GM13976 (cell line): ENCODE data around the gene MITF.

Source experiments
- DNase-seq: peaks from one replicate; pipeline ENCODE4 v3.0.0; 2012; ENCODE audit warnings: low spot score
- in situ Hi-C: fragments of 300-500 bp; cut with MboI; formaldehyde crosslinking; loops from one replicate; pipeline ENCODE4 v1.12.0; 2022; ENCODE audit warnings: low sequenced_read_pairs, mixed read lengths, inconsistent platforms; ENCODE audit not compliant: unreplicated experiment
- TF ChIP-seq, protein P1 (sequence below): IDR thresholded peaks from 2 replicates; pipeline ENCODE4 v1.5.1; 2012; ENCODE audit warnings: borderline replicate concordance, mild to moderate bottlenecking; ENCODE audit not compliant: insufficient read depth; ENCODE audit errors: extremely low read depth, missing control alignments, control extremely low read depth

MITF gene

GRCh38 chr3:69738315-69738714 is 949 bp upstream of the MITF start:
- TF ChIP-seq, protein P1, sequence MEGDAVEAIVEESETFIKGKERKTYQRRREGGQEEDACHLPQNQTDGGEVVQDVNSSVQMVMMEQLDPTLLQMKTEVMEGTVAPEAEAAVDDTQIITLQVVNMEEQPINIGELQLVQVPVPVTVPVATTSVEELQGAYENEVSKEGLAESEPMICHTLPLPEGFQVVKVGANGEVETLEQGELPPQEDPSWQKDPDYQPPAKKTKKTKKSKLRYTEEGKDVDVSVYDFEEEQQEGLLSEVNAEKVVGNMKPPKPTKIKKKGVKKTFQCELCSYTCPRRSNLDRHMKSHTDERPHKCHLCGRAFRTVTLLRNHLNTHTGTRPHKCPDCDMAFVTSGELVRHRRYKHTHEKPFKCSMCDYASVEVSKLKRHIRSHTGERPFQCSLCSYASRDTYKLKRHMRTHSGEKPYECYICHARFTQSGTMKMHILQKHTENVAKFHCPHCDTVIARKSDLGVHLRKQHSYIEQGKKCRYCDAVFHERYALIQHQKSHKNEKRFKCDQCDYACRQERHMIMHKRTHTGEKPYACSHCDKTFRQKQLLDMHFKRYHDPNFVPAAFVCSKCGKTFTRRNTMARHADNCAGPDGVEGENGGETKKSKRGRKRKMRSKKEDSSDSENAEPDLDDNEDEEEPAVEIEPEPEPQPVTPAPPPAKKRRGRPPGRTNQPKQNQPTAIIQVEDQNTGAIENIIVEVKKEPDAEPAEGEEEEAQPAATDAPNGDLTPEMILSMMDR, result no peak
- DNase-seq, result no peak
- in situ Hi-C loops, result no loop called here

DNA sequence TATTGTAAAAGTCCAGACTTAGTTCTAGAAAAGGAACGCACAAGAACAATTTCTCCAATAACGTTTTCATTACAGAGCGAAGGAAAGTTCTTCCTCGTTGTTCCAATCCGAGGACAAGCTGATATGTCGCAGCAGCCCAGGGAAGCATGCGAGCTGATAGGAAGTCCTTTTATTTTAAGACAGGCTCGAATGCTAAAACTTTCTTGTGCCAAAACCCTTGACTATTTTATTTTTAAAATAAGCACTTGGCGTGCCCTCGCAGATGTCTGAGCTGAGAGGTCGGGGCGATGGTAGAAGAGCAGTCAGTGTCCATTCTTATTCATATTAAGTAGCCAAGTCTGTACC is 433 bp upstream of the MITF start:
- in situ Hi-C loops, result no loop called here
- TF ChIP-seq, protein P1, result no peak
- DNase-seq, result no peak

DNA sequence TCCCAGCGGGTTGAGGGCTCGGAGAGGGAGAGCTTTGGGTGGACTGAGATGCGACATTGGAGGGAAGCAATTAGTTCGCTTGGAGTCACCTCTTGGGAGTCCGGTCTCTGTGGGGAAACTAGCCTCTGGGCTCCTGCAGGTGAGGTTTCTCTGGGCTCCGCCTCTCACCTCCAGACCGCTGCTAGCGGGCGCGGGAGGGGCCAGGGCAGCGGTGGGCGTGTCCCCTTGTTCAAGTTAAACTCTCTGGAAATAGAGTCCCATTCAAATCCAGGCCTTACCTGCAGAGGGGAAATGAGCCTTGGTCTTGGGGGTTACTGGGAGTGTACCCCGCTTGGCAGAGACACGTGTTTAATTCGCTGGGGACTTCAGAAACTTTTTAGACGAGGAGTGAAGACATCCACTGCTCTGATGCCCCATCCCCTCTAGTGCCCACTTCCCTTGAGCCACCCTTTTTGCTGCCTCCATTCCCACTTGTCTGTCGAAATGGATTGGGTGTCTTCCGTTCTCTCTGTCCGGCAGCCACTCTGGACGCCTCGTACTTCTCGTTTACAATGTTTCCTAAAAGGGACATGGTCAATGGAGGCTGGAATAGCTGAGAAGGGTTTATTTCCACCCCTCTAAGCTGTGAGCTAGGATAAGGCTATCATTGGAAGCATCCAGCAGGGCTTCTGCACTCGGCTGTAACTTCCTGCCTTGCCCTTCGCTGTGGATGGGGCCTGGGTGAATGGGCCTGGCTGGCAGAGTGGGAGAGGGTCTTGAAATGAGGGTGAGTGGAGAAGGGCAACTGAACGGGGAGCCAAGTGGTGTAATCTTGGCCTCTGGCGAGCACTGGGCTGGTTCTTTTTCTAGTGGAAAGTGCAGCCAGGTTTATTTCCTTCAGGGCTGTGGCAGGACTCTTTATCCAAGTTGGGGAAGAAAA is 1.1 kb downstream of the MITF start:
- peak; percentile 29 for DNase-seq
- in situ Hi-C loops, result no loop called here
- TF ChIP-seq, protein P1, result no peak

DNA sequence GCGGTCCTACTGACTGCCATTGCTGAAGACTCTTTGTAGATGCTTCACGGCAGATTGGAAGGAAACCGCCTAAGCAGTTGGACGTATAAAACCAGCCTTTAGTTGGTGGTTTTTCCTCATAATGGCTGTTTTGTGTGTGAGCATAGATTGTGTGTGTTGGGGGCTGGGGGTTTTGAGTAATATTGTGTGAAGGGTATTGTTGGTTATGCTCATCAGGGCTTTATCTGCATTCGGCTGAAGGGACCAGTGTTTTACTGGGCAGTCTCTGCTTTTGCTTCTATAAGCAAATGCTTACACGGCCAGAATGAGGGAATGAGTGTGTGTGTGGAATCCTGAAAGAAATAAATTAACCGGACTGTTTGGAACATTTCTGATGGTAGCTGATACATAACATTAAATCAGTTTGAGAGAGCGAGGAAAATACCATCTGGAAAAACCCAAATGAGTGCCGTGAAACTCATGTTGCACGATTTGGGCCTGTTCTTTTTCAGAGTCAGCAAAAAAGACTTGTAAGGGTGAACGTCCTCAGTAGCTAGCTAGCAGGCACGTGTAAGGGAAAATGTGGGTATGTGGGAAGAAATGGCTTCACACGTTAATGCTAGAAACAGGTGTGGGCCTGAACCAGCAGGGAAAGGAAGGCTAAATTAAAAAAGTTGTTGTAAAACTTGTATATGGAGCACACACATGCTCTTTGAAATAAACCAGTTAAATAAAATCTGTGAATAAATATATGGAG is 1.9 kb downstream of the MITF start:
- no peak for DNase-seq
- TF ChIP-seq, protein P1, result no peak
- in situ Hi-C loops, result no loop called here

GRCh38 chr3:69742391-69742790 is 3.1 kb downstream of the MITF start:
- in situ Hi-C loops, result no loop called here

GRCh38 chr3:69743975-69744906 is 5.0 kb downstream of the MITF start:
- no peak for DNase-seq
- TF ChIP-seq, protein P1, result no peak
- in situ Hi-C loops, result no loop called here

More at GRCh38 chr3:69742391-69742790, 3.1 kb downstream of the MITF start:
- TF ChIP-seq, protein P1, result no peak
- DNase-seq, result no peak
